Fibroblast of lung (primary cell): ENCODE measurements around the gene KCNT1. TPM values are rescaled to one million over a fixed set of nuclear protein-coding genes. Genes with fewer than 3 reads are reported as not detected.

Source experiments
- DNase-seq, 2 donors: peaks; one replicate each; pipeline versions ENCODE4 v3.0.0 to v3.0.0-alpha.2; 2010; ENCODE audit warnings: low read depth in 2 of 2
- H2AFZ ChIP-seq: 2 replicates; pipeline ENCODE4 v1.5.1; 2012; ENCODE audit warnings: low read length, control low read depth, inconsistent platforms
- H3K27ac ChIP-seq: 2 replicates; pipeline ENCODE4 v1.5.1; 2011; ENCODE audit warnings: low read length, control low read depth; ENCODE audit not compliant: insufficient read depth
- H3K27me3 ChIP-seq: 2 replicates; pipeline ENCODE4 v1.5.1; 2011; ENCODE audit warnings: mild to moderate bottlenecking, low read length; ENCODE audit not compliant: control insufficient read depth, insufficient read depth
- H3K36me3 ChIP-seq: 2 replicates; pipeline ENCODE4 v1.5.1; 2011; ENCODE audit warnings: low read length; ENCODE audit not compliant: control insufficient read depth, insufficient read depth
- H3K4me1 ChIP-seq: 2 replicates; pipeline ENCODE4 v1.5.1; 2011; ENCODE audit warnings: low read length; ENCODE audit not compliant: control insufficient read depth, insufficient read depth; ENCODE audit errors: extremely low read depth
- H3K4me2 ChIP-seq: 2 replicates; pipeline ENCODE4 v1.5.1; 2011; ENCODE audit warnings: low read length, control low read depth; ENCODE audit not compliant: insufficient read depth; ENCODE audit errors: extremely low read depth
- H3K4me3 ChIP-seq, 4 experiments: fragments of 200-600 bp in 1 of 4; sonication (generic) in 1 of 4; replicated peaks in 1 of 4; 2 replicates each; pipeline ENCODE4 v1.5.1; 2011 to 2016; ENCODE audit warnings: low read length in 4 of 4, low read depth in 3 of 4, mild to moderate bottlenecking in 3 of 4, control low read depth in 2 of 4, inconsistent platforms in 1 of 4, mixed read lengths in 1 of 4; ENCODE audit not compliant: insufficient read depth in 1 of 4; ENCODE audit errors: control extremely low read depth in 1 of 4
- H3K79me2 ChIP-seq: 2 replicates; pipeline ENCODE4 v1.5.1; 2012; ENCODE audit warnings: mild to moderate bottlenecking, low read length, inconsistent platforms; ENCODE audit not compliant: control insufficient read depth, insufficient read depth
- H3K9ac ChIP-seq: 2 replicates; pipeline ENCODE4 v1.5.1; 2011; ENCODE audit warnings: mild to moderate bottlenecking, low read length, control low read depth; ENCODE audit not compliant: insufficient read depth
- H3K9me3 ChIP-seq: 2 replicates; pipeline ENCODE4 v1.5.1; 2012; ENCODE audit warnings: low read depth, low read length; ENCODE audit not compliant: control insufficient read depth, insufficient read depth
- H4K20me1 ChIP-seq: 2 replicates; pipeline ENCODE4 v1.5.1; 2011; ENCODE audit warnings: low read length; ENCODE audit not compliant: control insufficient read depth, insufficient read depth; ENCODE audit errors: extremely low read depth
- CTCF ChIP-seq, 2 donors: IDR thresholded peaks in 1 of 2; conservative IDR thresholded peaks in 1 of 2; 1 replicate in 1 of 2; 2 replicates in 1 of 2; pipeline ENCODE4 v1.5.1; 2011 to 2012; ENCODE audit warnings: low read length in 2 of 2, control low read depth in 1 of 2, inconsistent platforms in 1 of 2, low read depth in 1 of 2, mild to moderate bottlenecking in 1 of 2
- EZH2 ChIP-seq: IDR thresholded peaks from 2 replicates; pipeline ENCODE4 v1.5.1; 2012; ENCODE audit warnings: low read length, control low read depth, mild to moderate bottlenecking; ENCODE audit errors: missing control alignments
- polyA plus RNA-seq, 2 donors: library from polyadenylated mRNA; depleted of rRNA in 1 of 2; stranded (reverse) in 1 of 2; unstranded in 1 of 2; fragments of >200 nt; gene quantifications; 2 replicates each; pipeline ENCODE4 v1.2.1, GENCODE V29; 2011 to 2012; ENCODE audit warnings: missing spikeins in 1 of 2
- total RNA-seq: library from RNA; depleted of rRNA; stranded (reverse); fragments of >200 nt; gene quantifications from 2 replicates; pipeline ENCODE4 v1.2.1, GENCODE V29; 2014

Gene KCNT1
- total and polyA plus RNA-seq, 2 donors (not counting 1 experiment from before 2014, with no cell fraction given): not detected

GRCh38 chr9:135819905-135820304 lies 117.9 kb downstream of the KCNT1 start:
- no peaks in the 10 kb centered on the region for H3K79me2 ChIP-seq
- no peak overlapping the region for H3K9ac ChIP-seq
- H3K4me1 ChIP-seq: no peaks in the 10 kb centered on the region
- no peak for DNase-seq
- peaks cover 11% of the 10 kb centered on the region for H3K36me3 ChIP-seq
- H3K27ac ChIP-seq: no peak overlapping the region
- H3K27me3 ChIP-seq: no peaks in the 10 kb centered on the region
- H3K4me2 ChIP-seq: no peak overlapping the region
- TF ChIP-seq CTCF (conservative IDR thresholded peaks at IDR 0.05 in 1 of 2, IDR thresholded peaks at IDR 0.05 in 1 of 2; ENCODE audit: low read depth in 1 of 2, low read length in 2 of 2): no peak
- TF ChIP-seq EZH2: no peak
- H3K4me3 ChIP-seq: no peak overlapping the region
- H3K9me3 ChIP-seq: no peaks in the 10 kb centered on the region
- no peak overlapping the region for H2AFZ ChIP-seq
- no peaks in the 10 kb centered on the region for H4K20me1 ChIP-seq

GRCh38 chr9:135820661-135821060 lies 118.7 kb downstream of the KCNT1 start:
- Histone ChIP-seq H3K36me3 (peaks cover 11% of the 10 kb centered on the region), H3K27ac (no peak overlapping the region), H3K4me2 (no peak overlapping the region), H3K9ac (no peak overlapping the region), H3K27me3 (no peaks in the 10 kb centered on the region), H3K4me3 (no peak overlapping the region), H4K20me1 (no peaks in the 10 kb centered on the region), H2AFZ (no peak overlapping the region), H3K4me1 (no peaks in the 10 kb centered on the region), H3K79me2 (no peaks in the 10 kb centered on the region), H3K9me3 (no peaks in the 10 kb centered on the region)
- DNase-seq: no peak
- TF ChIP-seq EZH2 (no peak), CTCF (conservative IDR thresholded peaks at IDR 0.05 in 1 of 2, IDR thresholded peaks at IDR 0.05 in 1 of 2; ENCODE audit: low read depth in 1 of 2, low read length in 2 of 2) (no peak)

- Histone ChIP-seq H3K9ac (no peak overlapping the region), H3K4me3 (no peak overlapping the region), H3K4me2 (no peak overlapping the region), H4K20me1 (no peaks in the 10 kb centered on the region), H3K27me3 (no peaks in the 10 kb centered on the region), H2AFZ (no peak overlapping the region), H3K36me3 (peaks cover 11% of the 10 kb centered on the region), H3K4me1 (no peaks in the 10 kb centered on the region), H3K79me2 (no peaks in the 10 kb centered on the region), H3K27ac (no peak overlapping the region), H3K9me3 (no peaks in the 10 kb centered on the region)
- no peak for TF ChIP-seq CTCF (conservative IDR thresholded peaks at IDR 0.05 in 1 of 2, IDR thresholded peaks at IDR 0.05 in 1 of 2; ENCODE audit: low read depth in 1 of 2, low read length in 2 of 2)
- TF ChIP-seq EZH2: no peak
- DNase-seq: no peak
Measured at GRCh38 chr9:135821116-135821515, 119.1 kb downstream of the KCNT1 start.
